HG02642 (cell line): ENCODE data around the gene ADH7.
"Not testable (repeated sequence)": the region's sequence is repeated elsewhere in the genome, so short reads cannot be mapped to it uniquely, and the experiment has no call there.

Source experiments
- ATAC-seq: cut with Tn5 transposase; IDR thresholded peaks from one replicate; pipeline ENCODE4 v1.9.1; 2021; ENCODE audit warnings: mild to moderate bottlenecking; ENCODE audit not compliant: unreplicated experiment, poor library complexity

ADH7 gene

DNA sequence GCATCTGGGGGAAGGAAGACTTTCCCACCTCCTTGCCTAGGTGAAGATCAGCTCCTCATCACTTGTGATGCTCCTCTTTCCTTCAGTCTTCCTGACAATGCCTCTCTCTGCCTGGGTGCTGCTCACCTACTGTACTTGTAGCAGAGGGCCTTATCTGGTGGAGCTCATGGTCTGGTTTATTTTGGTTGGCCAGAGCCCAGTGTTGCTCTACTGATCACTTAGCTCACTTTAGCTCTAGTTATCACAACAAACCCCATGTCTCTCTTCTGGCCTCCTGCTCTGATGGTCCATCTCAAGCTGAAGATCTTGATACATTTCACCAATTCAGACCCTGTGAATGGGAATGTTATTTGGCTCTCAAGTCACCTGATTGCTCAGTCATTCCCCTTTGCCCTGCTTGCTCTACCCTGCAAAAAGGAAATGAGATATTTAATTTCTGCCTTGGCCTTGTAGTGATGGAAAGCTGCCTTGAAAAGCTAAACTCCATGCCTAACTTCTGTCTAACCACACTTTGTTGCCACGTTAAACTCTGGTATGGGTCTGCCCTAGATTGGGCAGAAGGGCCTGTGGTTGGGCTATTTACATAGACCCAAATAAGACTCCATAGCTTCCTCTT lies 52.3 kb downstream of the ADH7 start:
- no peak for ATAC-seq

DNA sequence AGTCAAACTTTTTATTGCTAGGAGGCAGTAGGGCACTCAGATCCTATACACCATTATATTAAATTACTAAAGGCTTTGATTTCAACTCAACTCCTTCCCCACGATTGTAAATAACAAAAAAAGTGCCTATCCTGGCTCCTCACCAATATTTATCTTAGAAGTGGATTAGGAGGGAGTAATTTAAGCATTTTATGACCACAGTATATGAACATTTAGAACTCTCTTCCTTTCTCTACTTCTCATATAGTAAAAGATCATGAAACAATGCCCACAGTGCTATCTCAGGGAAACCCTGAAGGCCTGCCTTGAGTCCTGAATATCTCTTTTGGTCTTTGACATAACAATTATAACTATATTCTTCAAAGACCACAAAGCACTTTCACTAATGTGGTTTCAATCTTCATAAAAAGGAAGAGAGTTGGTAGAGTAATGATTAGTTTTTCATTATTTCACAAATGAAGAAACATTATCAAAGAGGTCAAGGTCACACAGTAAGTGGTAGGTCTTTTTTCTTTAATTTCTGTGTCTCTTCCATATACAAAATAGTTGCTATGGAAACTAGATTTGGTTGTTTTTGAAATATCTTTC lies 53.5 kb downstream of the ADH7 start:
- no peak for ATAC-seq

DNA sequence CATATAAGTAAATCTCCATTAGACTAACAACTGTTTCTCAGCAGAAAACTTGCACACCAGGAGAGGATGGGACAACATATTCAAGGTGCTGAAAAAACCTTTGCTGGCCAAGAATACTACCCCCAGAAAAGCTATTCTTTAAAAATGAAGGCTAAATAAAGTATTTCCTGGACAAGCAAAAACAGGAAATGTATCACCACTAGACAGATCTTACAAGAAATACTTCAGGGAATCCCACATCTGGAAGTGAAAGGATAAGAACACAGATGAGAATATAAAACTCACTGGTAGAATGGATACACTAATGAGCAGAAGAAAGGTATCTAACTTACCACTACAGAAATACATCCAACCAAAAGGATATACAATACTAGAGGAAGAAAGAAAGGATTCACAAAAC lies 55.6 kb downstream of the ADH7 start:
- ATAC-seq, result no peak

DNA sequence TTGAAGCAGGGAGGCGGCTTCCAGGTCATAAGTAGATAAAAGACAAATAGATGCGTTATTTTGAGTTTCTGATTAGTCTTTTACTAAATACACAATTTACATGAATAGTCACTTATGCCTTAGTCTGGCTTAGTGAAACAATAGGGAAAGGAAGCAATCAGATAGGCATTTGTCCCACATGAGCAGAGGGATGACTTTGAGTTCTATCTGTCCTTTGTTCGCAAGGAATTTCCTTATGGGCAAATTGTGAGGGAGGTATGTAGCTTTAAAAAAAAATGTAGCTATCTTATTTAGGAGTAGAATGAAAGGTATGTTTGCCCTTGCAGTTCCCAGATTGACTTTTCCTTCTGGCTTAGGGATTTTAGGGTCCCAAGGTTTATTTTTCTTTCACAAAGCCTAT lies 56.3 kb downstream of the ADH7 start:
- ATAC-seq, result no peak

DNA sequence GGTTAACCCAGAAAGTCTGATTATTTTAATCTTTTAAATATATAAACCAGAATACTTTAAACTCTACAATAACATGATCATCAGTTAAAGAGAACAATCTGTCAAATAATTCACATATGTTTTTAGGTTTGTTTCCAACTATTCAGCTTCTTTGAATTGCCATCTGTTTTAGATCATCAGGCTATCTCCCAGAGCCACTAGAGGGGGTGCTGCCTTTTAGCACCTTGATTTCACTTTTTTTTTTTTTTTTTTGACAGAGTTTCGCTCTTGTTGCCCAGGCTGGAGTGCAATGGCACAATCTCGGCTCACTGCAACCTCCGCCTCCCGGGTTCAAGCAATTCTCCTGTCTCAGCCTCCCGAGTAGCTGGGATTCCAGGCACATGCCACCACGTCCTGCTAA lies 57.8 kb downstream of the ADH7 start:
- ATAC-seq, result not testable (repeated sequence)

DNA sequence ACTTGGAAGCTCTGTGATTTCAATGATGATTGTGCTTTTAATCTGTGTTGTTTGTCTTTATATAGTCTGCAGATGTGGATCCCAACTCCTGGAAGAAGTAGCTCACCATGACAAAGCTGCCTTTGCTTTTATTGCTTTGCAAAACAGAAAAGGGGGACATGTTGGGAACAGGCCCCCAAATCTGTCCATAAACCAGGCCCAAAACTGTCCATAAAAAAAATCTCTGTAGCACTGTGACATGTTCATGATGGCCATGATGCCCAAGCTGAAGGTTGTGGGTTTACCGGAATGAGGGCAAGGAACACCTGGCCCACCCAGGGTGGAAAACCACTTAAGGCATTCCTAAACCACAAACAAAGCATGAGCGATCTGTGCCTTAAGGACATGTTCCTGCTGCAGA lies 62.7 kb downstream of the ADH7 start:
- not testable (repeated sequence) for ATAC-seq

DNA sequence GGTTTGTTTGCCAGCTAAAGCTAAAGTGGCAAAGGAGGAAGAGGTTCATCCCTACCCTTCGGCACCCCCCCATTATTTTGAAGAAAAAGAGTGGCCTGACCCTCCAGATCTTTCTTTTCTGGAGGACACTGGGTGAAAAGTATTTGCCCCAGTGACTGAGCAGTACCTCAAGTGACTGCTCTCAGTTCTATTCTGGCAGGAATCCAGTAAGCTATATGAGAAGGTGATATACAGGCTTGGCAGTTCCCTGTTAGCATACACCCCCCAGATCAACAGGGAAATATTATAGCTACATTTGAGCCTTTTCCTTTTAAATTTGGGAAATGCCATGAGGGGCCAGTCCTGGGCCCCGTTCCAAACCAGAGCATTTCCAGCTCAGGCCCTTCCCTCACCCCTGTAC lies 67.3 kb downstream of the ADH7 start:
- ATAC-seq, result not testable (repeated sequence)

DNA sequence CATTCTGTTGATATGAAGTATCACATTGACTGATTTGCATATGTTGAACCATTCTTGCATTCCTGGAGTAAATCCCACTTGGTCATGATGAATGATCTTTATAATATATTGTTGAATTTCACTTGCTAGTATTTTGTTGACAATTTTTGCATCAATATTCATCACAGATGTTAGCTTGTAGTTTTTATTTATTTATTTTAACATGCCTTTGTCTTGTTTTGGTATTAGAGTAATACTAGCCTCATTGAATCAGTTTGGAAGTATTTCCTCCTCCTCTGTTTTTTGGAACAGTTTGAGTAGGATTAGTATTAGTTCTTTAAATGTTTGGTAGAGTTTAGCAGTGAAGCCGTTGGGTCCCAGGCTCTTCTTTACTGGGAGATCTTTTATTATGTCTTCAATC lies 68.7 kb downstream of the ADH7 start:
- ATAC-seq, result no peak

DNA sequence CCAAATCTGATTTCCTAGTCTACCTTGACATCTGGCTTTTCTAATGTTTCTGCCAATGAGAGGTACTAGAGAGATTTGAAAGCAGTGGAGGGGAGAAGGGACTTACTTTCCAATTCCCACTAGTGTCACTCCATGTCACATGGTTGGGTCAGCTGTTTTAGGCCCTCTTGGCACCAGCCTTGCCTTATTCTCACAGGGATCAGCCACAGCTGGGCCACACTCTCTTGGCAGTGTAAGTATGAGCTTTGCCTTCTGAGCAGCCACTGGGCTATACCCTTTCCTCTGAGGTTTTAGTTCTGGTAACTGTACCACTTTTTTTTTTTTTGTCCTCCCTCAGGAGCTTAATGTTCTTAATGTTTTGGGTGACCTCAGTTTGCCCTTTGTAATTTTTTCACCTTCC lies 72.4 kb downstream of the ADH7 start:
- ATAC-seq, result no peak
